Mesothelial cell of epicardium (in vitro differentiated cells): ENCODE data around the gene FAXDC2. TPM values are rescaled to one million over a fixed set of nuclear protein-coding genes. Genes with fewer than 3 reads are reported as not detected.

Experiments
- DNase-seq, 2 experiments: peaks; one replicate each; pipeline ENCODE4 v3.0.0; 2021; ENCODE audit warnings: low spot score in 2 of 2; ENCODE audit not compliant: unreplicated experiment in 2 of 2
- H3K27ac Mint-ChIP-seq: 2 replicates; pipeline ENCODE4 v1.8.0; 2021; ENCODE audit warnings: mixed read lengths
- H3K27me3 Mint-ChIP-seq: 2 replicates; pipeline ENCODE4 v1.8.0; 2021; ENCODE audit warnings: low read depth, mixed read lengths
- H3K36me3 Mint-ChIP-seq: 2 replicates; pipeline ENCODE4 v1.8.0; 2021; ENCODE audit warnings: mixed read lengths
- H3K4me1 Mint-ChIP-seq: 2 replicates; pipeline ENCODE4 v1.8.0; 2021; ENCODE audit warnings: mixed read lengths
- H3K4me3 Mint-ChIP-seq: 2 replicates; pipeline ENCODE4 v1.8.0; 2021; ENCODE audit warnings: mild to moderate bottlenecking, moderate library complexity, mixed read lengths
- H3K9me3 Mint-ChIP-seq: 2 replicates; pipeline ENCODE4 v1.8.0; 2021; ENCODE audit warnings: mixed read lengths
- CTCF ChIP-seq: fragments of 200-600 bp; sonication (generic); IDR thresholded peaks from one replicate; pipeline ENCODE4 v1.5.0; 2021; ENCODE audit warnings: antibody characterized with exemption; ENCODE audit not compliant: unreplicated experiment
- total RNA-seq: library from RNA; stranded (reverse); gene quantifications from 3 replicates; pipeline ENCODE4 v1.2.1, GENCODE V29; 2021

FAXDC2 gene
- total RNA-seq, 1 donor from 2014 or later, result 30.6 TPM

DNA sequence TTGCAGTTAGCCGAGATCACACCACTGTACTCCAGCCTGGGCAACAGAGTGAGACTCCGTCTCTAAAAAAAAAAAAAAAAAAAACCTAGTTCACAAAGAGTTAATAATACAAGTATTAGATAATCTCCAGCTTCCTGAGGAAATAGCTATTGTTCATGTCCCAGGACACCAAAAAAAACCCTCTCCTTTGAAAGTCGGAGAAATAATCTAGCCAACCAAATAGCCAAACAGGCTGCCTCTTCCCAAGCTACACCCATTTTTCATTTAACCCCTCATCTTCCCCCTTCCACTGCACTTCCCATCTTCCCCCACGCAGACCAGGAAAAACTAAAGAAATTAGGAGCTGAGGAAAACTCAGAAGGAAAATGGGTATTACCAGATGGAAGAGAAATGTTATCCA lies 31.6 kb upstream of the FAXDC2 start:
- no peak overlapping the region for H3K27ac Mint-ChIP-seq
- no peaks in the 10 kb centered on the region for H3K4me1 Mint-ChIP-seq
- no peak for DNase-seq
- TF ChIP-seq CTCF, result no peak
- H3K9me3 Mint-ChIP-seq, result peaks cover 51% of the 10 kb centered on the region
- peaks cover 80% of the 10 kb centered on the region for H3K36me3 Mint-ChIP-seq
- no peaks in the 10 kb centered on the region for H3K27me3 Mint-ChIP-seq
- H3K4me3 Mint-ChIP-seq, result no peak overlapping the region

DNA sequence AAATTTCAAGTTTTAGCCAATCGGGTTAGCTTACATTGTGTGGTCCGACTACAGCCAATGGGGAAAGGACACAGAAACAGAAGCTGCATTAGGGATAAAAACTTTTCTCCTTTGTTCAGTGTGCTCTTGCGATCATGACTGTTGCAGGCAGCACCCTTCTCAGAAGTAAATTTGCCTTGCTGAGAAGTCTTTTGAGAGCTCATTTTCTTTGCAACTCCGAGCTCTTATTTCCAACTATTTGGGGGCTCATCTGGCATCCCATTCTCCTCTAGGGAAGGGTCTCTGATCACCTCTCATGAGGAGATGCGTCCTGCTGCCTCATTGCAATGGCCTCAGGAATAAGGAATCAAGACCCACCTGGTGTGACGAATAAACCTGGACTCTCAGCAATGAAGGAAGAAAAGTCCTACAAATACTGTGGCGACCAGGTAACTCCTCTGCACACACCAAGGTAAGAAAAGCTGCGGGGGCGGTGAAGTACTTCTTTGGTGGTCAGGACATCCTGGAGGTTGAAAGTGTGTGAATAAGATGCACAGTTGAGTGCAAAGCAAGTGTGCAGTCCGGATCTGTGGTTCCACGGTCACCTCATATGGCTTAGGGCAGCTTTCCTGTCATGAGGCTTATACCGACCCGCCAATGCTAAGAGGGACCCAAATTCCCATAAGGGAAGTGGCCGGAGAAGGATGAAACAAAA lies 28.4 kb upstream of the FAXDC2 start:
- Mint-ChIP-seq H3K9me3 (peaks cover 27% of the 10 kb centered on the region), H3K36me3 (peaks cover 74% of the 10 kb centered on the region), H3K4me1 (no peaks in the 10 kb centered on the region), H3K27me3 (no peaks in the 10 kb centered on the region), H3K4me3 (no peak overlapping the region), H3K27ac (no peak overlapping the region)
- DNase-seq, result no peak
- no peak for TF ChIP-seq CTCF

GRCh38 chr5:154873791-154874331 lies 23.5 kb upstream of the FAXDC2 start:
- Mint-ChIP-seq H3K36me3 (peaks cover 60% of the 10 kb centered on the region), H3K9me3 (peaks cover 3% of the 10 kb centered on the region), H3K4me1 (no peaks in the 10 kb centered on the region), H3K4me3 (no peak overlapping the region), H3K27ac (no peak overlapping the region), H3K27me3 (no peaks in the 10 kb centered on the region)
- TF ChIP-seq CTCF, result no peak
- no peak for DNase-seq

DNA sequence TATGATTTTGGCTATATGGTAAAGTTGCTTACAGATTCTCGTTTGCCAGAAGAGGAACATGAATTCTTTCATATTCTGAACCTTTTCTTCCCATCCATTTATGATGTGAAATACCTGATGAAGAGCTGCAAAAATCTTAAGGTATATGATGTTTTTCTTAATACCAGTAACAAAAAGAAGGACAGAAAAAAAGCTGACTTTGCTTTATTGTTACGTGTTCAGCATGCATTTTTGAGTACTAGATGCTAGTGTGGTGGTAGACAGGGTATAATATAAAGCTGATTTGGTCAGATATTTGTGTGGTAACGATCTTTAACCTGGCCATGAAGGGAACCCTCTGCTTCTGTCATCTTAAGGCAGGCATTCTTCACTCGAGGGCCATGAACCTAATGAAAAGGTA lies 21.3 kb upstream of the FAXDC2 start:
- no peak for TF ChIP-seq CTCF
- no peak overlapping the region for H3K4me3 Mint-ChIP-seq
- DNase-seq, result no peak
- no peaks in the 10 kb centered on the region for H3K27me3 Mint-ChIP-seq
- no peaks in the 10 kb centered on the region for H3K4me1 Mint-ChIP-seq
- no peaks in the 10 kb centered on the region for H3K9me3 Mint-ChIP-seq
- H3K36me3 Mint-ChIP-seq, result peaks cover 51% of the 10 kb centered on the region
- no peak overlapping the region for H3K27ac Mint-ChIP-seq

- no peak for TF ChIP-seq CTCF
- Mint-ChIP-seq H3K4me3 (no peak overlapping the region), H3K27ac (no peak overlapping the region), H3K36me3 (peaks cover 49% of the 10 kb centered on the region), H3K9me3 (no peaks in the 10 kb centered on the region), H3K4me1 (no peaks in the 10 kb centered on the region), H3K27me3 (no peaks in the 10 kb centered on the region)
- DNase-seq, result no peak
Measured at GRCh38 chr5:154868702-154869101, 18.3 kb upstream of the FAXDC2 start.
